HG03457 (cell line): ENCODE data around the gene METTL25B.
"Not testable (repeated sequence)": the region's sequence is repeated elsewhere in the genome, so short reads cannot be mapped to it uniquely, and the experiment has no call there.

Source experiments
- ATAC-seq: cut with Tn5 transposase; IDR thresholded peaks from one replicate; pipeline ENCODE4 v1.9.1; 2021; ENCODE audit warnings: moderate number of reproducible peaks; ENCODE audit not compliant: unreplicated experiment

The METTL25B gene

DNA sequence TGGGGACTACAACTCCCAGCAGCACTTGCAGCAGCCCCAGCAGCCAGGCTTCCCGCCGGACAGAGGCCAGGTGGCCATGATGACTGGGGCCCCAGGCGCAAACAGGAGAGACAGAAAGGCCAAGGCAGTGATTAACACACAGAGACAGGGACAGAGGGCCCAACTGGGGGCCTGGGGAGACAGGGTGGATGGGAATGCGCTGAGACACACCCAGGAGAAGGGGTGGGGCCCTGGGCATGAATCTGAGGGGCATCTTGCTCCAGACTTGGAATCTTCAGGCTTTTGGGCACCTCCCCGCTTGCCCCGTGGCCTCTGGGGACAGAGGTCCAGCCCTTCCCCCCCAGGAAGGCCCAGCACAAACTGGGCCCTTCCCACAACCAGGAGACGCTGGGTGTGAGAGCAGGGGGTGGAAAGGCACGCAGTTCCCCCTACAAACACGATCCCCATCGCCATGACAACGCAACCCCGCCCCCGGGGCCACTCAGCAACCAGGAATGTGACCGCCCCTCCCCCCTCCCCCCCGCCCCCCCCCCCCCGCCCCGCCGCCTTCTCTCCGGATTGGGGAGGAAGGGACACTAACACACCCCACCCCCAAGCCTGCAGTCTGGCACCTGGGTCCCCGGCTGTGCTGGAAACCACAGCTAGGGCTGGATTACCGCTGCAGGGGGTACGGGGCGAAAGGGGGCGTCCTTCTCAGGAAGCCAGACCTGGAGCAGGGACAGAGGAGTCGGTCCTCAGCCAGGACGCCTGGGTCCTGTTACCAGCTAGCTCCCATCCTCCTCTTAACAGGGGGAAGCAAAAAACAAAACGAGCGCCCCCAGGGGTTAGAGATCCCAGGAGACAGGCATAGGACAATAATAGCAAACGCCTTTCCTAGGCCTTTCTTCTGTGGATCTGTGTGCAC is 18.7 kb downstream of the METTL25B start:
- ATAC-seq, result no peak

DNA sequence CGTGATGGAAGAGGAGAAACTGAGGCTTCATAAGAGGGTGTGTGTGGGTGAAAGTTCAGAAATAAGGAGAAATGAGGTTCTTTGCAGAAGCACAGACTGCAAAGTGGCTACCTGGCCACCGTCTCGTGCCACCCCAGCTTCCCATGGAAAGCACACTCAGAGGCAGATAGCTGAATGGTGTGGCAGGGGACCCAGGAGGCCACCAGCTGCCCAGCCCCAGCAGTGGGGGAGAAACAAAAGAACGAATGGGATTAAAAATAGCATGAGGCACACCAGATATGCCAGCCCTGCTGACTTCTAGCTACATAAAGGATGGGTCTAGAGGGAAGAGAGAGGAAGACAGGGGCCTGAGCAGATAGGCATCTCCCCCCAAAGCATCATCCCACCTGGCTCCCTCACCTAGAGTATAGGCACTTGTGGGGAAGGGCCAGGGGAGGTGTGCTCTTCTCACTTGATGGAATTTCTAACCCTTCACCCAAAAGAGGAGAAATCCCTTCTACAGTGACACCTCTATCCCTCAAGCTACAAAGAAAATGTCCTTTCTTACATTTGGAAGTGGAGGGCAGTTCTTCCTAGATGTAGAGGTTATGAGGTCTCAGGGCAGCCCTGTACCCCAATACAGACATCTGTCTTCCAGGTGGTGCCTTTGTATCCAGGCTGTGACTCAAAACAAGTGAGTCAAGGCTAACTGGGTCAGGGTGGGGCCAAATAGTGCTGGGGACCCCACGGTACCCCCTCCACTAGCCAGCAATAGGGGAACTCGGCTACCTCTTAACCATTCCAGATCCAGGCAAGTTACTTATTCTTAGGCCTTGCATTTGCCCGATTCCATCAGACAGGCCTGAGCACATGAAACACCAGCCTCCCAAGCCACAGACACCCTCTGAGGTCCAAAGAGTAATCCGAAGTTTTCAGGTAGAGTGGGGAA is 19.7 kb downstream of the METTL25B start:
- no peak for ATAC-seq

DNA sequence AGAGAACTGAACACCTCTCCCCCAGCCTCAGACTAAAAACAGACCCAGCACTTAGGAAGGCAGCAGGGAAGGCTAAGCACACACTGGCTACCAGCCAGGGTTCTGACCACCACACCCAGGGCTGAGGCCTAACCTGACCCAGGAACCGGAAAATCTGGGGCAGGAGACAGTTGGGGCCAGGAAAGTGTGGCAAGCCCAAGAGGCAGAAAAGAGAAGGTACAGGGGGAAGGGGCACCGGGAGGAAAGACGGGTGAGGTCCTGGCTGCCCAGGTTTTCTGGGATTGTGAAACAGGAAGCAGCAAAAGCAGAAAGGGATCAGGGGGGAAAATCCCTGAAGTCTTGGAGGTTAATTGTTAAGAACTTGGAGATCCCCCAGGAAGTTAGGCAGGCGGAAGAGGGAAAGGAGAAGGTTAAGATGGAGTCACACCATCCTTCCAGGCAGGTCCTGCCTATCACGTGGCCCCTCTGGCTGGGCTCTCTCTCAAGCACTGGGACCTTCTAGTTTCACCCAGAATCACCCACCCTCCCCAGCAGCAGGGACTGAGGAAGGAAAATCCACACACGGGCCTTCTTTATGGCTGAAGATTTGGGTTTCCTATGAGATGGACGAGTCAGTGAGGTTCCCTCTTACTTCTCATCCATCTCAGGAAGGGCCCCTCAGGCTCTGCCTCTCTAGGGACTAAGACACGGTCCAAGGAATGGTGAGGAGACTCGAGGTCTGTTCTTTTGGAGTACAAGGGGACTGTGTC is 20.6 kb downstream of the METTL25B start:
- no peak for ATAC-seq

DNA sequence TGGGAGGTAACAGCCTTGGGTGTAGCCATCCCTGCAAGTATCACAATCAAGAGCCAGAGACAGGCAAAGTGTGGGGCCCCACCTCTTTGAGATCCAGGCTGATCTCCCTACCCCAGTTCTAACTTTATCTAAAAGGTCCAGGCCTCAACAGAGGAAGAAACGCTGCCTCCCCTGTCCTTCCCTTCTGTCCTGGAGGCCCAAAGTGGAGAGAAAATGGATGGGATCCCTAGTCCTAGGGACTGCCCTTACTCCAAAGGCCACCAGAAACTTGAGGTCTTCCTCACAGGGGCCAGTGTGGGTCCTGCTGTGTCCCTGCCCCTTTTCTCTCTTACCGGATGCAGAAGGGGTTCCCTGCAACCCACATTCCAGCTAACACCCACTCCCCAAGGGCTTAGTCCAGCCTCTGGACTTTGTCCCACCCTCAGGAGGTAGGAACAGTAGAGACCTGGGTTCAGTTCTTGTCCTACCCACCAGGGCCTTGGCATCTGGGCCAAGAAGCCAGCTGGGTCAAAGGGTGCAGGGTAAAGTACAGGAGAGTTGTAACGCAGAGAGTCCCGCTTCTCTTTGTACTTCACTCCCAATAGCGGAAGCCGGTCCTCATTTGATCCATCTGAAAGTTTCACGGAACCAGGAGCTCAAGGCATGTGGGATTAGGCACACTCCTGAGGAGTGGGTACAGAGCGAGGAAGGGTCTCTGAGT is 21.3 kb downstream of the METTL25B start:
- no peak for ATAC-seq

DNA sequence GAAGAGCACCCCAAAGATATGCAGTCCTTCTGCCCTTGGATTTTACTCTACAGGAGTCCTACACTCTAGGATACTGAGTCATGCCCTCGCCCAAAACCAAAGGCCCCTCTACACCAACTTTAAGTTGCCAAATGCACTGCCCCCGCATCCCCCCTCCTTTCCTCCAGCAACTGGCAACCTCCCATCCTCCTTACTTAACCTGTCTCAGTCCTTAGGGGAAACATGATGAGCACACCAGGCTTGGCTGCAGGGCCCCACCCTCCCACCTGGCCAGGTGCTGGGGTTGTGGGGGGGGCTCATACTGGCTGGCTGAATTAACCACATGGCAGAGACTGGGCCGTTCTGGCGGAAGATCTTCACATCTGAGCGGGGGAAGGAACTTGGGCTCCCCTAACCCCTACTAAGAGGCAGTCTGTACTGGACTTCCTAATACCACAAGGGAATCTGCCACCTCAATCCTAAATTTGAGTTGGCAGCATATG is 22.0 kb downstream of the METTL25B start:
- ATAC-seq, result no peak

DNA sequence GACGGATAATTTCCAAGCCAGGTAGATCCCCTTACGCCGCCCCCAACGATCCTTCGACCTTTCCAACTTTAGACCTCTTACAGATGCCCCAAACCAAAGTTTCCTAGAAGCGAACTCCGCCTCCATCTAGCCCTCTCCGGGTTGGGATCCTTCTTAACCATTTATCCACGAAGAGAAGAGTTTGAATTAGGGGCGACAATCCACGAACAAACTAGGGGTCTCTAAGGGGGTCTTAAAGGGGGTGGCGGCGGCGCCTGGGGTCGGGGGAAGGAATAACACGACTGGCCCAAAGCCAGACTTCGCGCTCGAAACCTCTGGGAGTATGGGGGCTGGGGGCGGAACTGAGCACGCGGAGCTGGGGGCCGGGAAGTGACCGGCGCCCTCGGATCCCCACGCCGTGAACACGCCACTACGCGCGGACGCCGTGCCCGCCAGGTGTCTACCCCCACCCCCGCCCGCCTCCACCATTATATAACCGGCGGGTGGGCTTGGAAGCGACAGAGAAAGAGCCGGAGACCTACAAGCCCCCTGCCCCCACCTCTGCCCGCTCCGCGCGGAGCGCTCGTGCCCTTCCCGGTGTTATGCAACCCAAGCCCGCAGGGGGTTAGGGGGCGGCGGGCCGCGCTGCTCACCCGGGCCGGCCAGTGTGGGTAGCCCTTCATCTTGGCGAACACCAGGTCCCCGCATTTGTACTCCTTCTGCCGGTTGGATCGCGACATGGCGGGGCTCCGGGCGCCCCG is 22.6 kb downstream of the METTL25B start:
- ATAC-seq, result no peak

DNA sequence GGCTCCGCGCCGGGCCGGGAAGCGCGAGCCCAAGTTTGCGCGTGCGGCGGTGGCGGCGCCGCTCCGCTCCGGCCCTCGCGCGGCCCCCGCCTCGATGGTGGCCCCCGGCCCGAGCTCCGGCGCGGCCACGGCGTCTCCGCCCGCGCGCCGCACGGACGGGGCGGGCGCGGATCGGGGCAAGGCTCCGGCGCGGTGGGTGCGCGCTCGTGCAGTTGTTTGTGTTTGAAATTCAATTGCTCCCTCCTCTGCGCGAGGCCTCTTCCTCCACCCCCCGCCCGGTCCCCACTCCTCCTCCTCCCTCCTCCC is 23.1 kb downstream of the METTL25B start, which contains the start of gene HDGF:
Gene HDGF (minus strand): TSS at position 225 of the 306 bp plus-strand sequence. CDS start 246 bp downstream, outside the sequence.
- no peak for ATAC-seq

DNA sequence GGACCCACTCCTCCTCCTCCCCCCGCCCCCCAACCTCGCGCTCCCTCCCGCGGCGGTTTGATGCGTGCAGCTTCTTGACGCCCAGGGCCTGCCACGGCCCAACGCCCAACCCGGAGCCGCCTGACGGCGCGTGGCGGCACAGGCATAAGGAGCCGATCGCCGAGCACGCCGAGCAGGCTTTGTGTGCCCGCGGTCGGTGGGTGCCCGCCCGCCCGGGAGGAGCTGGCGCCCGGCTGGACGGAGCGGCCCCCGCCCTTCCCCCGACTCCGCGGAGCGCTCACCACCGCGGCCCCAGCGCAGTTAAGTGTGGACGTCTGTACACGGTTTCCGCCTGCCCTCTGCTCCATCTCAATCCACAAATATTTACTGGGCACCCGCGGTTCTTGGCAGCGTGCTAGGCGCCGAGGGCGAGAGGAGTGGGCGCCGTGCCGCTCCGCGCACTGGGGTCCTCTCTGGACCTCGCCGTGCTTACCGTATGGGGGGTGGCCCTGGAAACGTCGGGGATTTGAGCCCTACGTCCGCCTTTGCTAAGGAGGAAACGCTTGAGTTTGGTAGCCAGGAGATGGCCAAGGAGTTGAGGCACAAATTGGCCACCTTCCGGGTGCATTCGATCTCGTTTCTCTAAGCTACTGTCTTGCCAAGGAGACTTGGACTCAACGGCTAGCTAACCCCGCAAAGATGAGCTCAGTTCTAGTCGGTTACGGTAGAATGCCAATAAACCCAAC is 23.6 kb downstream of the METTL25B start:
- ATAC-seq, result peak; percentile 64

DNA sequence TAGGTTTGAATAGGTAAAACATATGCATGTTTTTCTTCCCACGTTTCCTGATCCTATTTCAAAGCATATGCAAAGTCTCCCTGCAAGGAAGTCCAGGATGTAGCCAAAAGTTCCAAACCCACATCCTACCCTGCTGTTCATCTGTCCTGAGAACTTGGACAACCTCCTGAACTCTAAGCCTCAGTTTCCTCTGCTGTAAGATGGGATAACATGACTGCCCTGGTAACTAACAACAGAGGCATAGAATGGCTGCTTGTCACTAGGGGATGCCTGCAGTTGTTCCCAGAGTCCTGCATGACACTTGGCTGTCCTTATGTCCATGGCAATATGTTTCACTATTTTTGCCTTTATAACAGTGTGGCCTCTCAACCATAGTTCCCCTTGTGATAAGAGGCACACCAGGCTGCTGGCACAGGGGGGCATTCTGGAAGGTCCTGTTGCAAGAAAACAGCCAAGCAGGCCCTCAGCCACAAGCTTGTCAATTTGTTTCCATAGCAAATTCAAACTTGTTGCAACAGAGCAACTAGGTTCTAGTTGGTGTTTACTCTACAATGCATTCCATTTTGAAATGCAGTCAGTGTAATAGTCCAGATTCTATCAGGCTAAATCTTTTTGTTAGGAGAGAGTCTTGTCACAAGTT is 24.7 kb downstream of the METTL25B start:
- no peak for ATAC-seq

DNA sequence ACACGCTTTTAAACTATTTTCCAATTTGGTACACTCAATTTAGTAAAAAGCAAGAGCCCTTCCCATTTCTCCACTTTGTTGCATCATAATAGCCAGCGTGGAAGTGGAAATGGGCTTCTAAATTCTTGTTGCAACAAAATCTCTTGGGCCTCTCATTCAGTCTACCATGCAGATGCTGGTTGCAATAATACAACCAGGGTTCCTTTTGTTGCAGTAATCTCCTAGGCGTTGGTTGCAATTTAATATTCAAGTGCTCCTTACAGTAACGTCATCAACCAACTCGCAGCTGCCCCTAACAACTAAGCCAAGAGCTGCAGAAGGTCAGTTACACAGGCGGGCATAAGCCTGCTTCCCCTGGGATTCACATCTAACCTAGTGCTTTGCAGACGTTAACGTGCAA is 25.9 kb downstream of the METTL25B start:
- no peak for ATAC-seq

DNA sequence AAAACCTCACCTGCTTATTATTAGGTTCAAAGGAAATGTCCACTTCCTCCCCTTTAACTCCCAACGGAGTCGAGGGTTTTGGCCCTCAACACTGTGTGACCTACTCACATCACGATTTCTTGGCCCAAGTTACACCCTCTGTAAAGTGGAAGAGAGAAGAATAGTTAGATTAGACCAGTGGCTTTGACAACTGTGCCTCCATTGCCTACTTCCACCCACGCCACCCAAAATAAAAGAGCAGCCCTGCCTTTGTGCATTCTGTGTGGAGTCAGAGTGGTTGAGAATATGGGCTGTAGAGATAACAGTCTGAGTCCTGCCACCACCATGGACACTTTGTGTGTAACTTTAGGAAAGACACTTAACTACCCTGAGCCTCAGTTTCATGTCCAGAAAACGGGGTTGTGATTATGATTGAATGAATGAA is 27.3 kb downstream of the METTL25B start:
- ATAC-seq, result no peak

DNA sequence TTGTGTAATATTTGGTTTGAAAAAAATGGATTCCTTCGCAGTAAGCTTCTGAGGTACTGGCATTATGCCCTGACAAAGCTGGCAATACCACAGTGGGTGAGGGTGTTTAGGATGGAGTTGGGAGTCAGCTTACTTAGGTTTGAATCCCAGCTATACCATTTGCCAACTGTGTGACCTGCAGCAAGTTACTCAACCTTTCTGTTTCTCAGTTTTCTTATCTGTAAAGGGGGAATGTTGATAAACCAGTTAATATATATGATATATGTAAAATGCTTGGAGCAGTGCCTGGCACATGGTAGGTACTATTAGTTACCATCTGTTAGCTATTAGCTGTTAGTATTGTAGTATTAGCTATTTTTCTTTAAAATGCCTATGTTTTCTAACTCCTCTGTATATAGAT is 28.1 kb downstream of the METTL25B start:
- no peak for ATAC-seq

DNA sequence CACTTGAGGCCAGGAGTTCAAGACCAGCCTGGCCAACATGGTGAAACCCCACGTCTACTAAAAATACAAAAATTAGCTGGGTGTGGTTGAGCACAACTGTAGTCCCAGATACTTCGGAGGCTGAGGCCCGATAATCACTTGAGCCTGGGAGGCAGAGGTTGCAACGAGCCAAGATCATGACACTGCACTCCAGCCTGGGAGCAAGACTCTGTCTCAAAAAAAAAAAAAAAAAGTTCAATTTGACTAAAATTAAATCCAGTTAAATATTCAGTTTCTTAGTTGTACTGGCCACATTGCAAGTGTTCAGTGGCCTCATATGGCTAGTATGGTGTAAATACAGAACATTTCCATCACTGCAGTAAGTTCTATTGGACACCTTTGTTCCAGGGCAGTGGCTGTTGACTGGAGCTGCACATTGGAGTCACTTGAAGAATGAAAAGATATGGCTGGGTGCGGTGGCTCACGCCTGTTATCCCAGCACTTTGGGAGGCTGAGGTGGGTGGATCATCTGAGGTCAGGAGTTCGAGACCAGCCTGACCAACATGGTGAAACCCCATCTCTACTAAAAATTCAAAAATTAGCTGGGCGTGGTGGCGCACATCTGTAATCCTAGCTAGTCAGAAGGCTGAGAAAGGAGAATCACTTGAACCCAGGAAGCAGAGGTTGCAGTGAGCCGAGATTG is 29.4 kb downstream of the METTL25B start:
- ATAC-seq, result not testable (repeated sequence)

DNA sequence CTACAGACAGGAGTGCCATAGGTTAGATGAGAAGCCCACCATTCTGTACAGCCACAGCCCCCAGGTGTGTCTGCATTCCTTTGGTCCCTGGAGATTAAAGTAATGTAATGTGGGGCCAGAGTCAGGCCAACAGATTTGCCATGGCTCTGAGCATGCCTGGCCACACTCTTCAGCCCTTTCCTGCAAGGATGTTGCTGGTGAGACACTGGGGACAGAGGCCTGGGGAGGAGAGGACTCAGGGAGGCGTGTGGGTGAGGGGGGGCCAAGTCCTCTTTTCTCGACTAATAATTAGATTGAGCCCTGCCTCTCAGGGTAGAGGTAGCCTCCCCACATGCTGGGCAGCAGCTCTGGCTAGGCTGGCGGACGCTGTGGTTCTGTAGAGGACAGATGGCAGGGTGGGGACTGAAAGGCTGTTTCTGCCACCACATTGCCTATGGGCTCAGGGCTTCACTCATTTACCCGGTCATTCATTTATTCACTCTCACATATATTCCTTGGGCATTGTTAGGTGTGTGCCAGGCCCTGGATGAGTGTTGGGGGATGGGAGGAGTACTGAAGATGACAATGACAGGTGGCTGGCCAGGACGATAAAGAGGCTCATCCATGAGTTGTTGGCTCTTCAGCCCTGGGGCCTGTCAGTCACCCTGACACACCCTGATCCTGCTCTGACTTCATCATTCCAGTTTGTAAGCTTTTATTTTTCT is 32.0 kb downstream of the METTL25B start:
- ATAC-seq, result no peak

DNA sequence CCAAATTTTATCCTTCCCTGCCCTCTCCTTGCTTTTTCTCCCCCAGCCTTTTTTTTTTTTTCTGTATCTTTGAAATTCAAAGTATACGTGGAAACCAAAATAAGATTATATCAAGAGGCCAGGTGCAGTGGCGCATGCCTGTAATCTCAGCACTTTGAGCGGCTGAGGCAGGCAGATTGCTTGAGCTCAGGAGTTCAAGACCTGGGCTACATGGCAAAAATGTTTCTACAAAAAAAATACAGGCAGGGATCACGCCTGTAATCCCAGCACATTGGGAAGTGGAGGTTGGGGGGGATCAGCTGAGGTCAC is 32.5 kb downstream of the METTL25B start:
- ATAC-seq, result no peak

DNA sequence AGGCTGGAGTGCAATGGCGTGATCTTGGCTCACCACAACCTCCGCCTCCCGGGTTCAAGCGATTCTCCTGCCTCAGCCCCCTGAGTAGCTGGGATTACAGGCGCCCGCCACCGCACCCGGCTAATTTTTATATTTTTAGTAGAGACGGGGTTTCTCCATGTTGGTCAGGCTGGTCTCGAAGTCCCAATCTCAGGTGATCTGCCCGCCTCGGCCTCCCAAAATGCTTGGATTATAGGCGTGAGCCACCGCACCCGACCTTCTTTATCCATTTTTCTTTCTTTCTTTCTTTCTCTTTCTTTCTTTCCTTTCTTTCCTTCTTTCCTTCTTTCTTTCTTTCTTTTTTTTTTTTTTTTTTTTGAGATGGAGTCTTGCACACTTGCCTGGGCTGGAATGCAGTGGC is 36.9 kb downstream of the METTL25B start:
- not testable (repeated sequence) for ATAC-seq

DNA sequence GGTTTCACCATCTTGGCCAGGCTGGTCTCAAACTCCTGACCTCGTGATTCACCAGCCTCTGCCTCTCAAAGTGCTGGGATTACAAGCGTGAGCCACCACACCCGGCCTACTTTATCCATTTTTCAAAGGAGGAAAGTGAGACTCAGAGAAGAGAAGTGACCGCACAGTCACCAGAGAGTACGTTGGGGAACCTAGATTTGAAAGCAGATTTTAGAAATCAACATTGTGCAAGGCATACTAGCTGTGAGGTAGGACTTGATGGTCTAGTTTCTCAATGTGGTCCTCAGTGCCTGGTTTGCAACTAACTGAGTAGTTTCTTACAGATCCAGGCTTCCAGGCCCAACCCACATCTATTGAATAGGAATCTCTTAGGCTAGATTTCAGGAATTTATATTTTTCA is 37.4 kb downstream of the METTL25B start:
- ATAC-seq, result no peak
